Stimulated activated CD4-positive, alpha-beta T cell treated with anti-CD3 and anti-CD28 coated beads, Interleukin-4, amount 100 ng/mL, for 24 hours (primary cell): ENCODE measurements around the gene SLC7A6OS.
A peak's percentile ranks its signal among the peaks of the same experiment; 100 is the strongest.

Experiments
- DNase-seq: peaks from one replicate; pipeline ENCODE4 v3.0.0-alpha.2; 2020

SLC7A6OS gene

GRCh38 chr16:68343137-68343536, 32.4 kb upstream of the SLC7A6OS start:
- no peak for DNase-seq

DNA sequence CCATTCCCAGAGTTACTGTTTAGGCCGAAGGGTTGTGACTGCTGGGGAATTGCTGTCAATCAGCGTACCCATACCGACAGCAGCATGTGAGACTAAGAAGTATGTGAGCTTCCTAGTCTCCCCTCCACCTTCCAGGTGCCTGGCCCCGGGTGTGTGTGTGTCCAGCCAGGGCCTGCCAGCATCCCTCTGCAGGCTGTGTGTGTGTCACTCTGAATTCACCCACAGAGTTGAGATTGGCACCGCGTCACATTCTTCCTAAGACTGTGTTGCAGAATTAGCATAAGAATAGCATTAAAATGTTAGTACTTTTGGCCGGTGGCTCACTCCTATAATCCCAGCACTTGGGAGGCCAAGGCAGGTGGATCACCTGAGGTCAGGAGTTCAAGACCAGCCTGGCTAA, 31.9 kb upstream of the SLC7A6OS start:
- no peak for DNase-seq

DNA sequence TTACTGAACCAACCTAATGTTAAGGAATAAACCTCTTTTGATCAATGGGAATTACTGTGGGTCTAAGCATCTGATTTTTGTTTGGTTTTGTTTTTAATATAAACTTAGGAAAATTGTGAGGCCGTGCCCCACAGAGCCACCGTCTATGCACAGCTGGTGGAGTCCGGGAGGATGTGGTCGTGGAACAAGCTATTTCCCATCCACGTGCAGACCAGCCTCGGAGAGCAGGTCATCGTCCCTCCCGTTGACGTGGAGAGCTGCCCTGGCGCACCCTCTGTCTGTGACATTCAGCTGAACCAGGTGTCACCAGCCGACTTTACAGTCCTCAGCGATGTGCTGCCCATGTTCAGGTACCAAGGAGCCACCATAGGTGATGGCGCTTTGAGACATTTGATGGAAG, 28.5 kb upstream of the SLC7A6OS start:
- DNase-seq, result no peak

- DNase-seq, result no peak
These were observed 27.8 kb upstream of the SLC7A6OS start for GRCh38 chr16:68338326-68339119.

- no peak for DNase-seq
These were observed 24.4 kb upstream of the SLC7A6OS start for GRCh38 chr16:68335175-68335574.

- DNase-seq, result no peak
These were observed 21.8 kb upstream of the SLC7A6OS start for GRCh38 chr16:68332411-68333121.

GRCh38 chr16:68331879-68332410, 21.2 kb upstream of the SLC7A6OS start:
- no peak for DNase-seq

DNA sequence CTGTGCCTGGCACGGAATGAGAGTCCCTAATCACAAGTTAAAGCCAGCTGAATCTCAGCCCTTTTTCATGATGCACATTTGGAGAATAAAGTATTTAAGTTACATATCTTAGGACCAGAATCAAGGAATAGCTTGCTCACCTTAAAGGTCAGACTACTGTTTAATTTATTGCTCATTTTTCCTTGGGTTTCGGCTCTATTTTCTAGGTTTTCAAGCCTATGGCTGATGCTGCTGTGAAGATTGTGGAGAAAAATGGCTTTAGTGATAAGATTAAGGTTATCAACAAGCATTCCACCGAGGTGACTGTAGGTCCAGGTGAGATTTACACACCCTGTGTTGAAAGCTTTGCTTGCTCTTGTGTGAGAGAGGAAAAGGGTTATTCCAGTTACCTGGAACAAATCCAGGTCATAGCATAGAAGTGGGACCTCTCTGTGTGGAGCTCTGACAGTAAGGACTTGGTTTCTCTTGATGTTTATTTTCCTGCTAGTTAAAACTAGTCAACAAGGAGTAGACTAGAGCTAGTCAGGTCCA, 18.2 kb upstream of the SLC7A6OS start:
- DNase-seq, result no peak

- DNase-seq, result peak; percentile 83
These were observed 17.6 kb upstream of the SLC7A6OS start for GRCh38 chr16:68328151-68328859.

GRCh38 chr16:68324780-68325357, 14.1 kb upstream of the SLC7A6OS start:
- DNase-seq, result no peak

DNA sequence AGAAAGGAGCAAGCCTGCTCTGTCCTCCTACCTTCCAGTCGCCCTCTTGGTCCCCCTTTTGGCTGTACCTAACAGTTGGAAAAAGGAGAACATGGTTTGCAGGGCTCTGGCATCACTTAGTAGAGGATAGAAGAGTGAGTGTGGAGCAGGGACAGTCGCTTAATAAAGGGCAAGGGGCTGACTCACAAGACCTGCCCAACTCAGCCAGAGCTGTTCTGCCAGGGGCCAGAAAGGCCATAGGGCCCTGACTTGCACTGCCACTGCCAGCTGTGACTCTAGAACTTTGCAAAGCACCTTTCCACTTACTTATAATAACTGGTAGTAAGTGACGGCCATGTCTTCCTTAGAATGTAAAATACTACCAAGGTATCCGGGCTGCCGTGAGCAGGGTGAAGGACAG, 13.6 kb upstream of the SLC7A6OS start:
- no peak for DNase-seq

- peak; percentile 58 for DNase-seq
These were observed 8.6 kb upstream of the SLC7A6OS start for GRCh38 chr16:68319185-68319908.

- DNase-seq, result no peak
These were observed 2.4 kb upstream of the SLC7A6OS start for GRCh38 chr16:68313116-68313515.

DNA sequence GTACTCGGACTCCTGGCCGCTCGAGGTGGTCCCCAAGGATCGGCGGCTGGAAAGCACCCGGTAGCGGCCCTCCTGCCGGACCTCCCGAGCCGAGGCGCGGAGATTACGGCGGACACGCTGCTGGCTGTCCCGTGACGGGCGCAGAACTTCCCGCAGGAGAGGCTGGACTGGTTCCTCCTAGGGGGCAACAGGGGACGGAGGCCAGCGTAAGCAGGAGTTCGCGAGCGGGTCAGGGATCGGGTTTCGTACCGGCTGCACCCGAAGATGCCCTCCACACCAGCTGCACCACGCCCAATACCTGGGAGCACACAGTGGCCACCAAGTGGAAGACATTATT, 341 bp downstream of the SLC7A6OS start:
- DNase-seq, result no peak

- no peak for DNase-seq
These were observed 947 bp downstream of the SLC7A6OS start for GRCh38 chr16:68309799-68310198.

GRCh38 chr16:68306633-68307032, 4.1 kb downstream of the SLC7A6OS start:
- DNase-seq, result no peak

DNA sequence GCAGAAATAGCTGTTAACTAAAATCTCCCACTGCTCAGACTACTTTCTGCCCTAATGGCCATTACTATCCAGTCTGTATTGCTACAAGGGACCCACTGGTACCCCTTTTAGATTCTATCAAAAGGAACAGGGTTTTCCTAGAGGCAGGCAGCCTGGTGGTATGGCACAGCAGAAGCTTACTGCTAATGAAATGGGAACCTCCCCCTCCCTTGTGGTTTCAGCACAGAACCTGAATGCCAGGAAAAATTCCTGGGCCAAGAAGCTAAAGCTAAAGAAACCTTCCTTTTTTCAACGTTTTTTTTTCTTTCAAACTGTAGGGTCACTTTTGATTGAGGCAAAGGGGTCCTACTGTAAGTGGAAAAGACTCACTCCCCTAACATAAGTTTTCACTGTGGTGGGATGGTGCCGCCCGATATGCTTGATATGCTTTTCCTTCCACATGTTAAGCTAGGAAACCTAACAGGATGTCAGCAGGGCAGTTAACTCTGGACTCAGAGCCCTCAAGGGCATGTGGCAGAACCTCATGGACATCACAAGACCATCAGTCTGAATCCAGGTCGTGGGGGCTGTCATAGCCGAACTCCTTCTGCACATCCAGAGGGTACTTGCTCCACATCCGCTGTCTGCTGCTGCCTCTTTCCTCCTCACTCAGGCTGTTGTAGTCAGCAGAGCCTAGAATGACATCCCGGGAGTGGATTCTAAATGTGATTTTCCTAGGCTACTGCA, 9.8 kb downstream of the SLC7A6OS start:
- no peak for DNase-seq

DNA sequence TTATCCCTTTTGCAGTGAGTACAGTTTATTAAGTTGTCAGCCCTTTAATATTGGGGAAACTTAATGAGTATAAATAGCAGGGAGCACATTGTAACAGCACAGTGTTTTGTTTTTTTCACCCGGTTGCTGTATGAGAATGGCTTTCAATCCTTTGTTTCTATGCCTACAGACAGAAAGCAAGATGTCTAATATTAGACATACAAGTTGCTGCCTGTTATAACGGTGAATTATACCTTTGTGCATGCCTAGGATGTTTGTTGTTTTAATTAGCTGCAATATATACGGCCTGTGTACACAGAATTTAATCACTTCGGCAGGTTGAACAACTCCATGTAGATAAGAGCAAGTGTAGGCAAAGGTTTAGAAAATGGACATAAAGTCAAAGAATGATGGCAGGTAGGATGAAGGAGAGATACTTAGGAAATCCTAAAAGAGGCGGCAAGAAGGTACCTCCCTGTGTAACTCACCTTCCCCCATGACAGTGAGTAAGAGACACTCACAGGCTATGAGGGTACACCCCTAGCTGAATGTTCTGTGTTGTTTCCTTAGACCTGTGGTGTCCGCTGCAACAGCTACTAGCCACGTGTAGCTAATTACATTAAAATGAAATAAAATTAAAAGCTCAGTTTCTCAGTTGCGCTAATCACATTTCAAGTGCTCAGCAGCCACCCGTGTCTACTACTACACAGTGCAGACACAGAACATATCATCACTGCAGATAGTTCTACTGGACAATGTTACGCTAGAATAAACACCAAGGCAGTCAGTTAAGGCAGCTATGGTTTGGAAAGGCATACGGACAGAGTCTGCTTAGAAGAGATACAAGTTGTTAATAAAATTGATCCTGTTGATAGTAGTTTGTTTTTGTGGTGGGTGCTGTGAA, 10.9 kb downstream of the SLC7A6OS start:
- no peak for DNase-seq

- DNase-seq, result no peak
These were observed 11.7 kb downstream of the SLC7A6OS start for GRCh38 chr16:68298907-68299561.

GRCh38 chr16:68298312-68298711, 12.4 kb downstream of the SLC7A6OS start:
- DNase-seq, result no peak
